ENCODE measurements around the gene SLC49A3. TPM values are rescaled to one million over a fixed set of nuclear protein-coding genes. Genes with fewer than 3 reads are reported as not detected.

The SLC49A3 gene
- total and polyA plus RNA-seq, 2 of the 4 experiments (the other 2 are of a cell fraction), result under 0.01 to 0.32 TPM

DNA sequence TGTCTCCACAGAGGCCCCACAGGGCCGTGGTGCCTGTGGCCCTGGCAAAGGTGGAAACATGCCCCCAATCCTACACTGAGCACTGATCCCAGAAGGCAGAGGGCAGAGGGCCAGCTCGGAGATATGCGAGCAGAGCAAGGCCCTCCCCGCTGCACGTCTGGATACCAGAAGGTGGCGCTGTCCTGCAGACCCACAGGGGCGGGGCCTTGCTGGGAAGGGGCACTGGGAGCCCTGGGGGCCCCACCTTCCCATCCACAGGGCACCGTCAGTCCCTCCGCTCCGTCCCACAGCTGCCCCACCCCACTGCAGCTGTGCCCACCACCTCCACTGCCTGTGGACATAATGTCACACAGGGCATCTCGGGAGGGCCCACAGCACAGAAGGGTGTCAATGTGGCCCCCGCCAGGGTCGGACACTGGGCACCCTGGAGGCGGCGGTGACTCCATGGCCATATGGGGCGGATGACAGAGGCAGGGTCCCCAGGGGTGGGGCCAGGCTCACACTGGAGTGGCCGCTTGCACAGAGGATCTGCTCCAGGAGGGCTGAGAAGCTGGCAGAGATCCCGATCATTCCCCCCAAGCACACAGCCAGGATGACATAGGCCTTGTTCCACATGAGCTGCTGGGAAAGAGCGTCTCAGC lies 4.8 kb downstream of the SLC49A3 start:
- ChIA-PET CTCF (no interaction called here), POLR2A (ENCODE audit: unreplicated experiment) (no interaction called here)
- Histone ChIP-seq H4K8ac (ENCODE audit: low read depth in 2 of 2, low read length in 2 of 2) (no peak overlapping the region), H3K36me3 (ENCODE audit: control insufficient read depth, insufficient read depth, low read length) (no peaks in the 10 kb centered on the region), H3K9ac (ENCODE audit: low read depth, low read length) (no peak overlapping the region), H4K5ac (ENCODE audit: low read depth, low read length) (no peak overlapping the region), H2BK5ac (ENCODE audit: low read depth, low read length, poor library complexity, severe bottlenecking) (no peak overlapping the region), H3K79me1 (ENCODE audit: low read depth in 1 of 2, low read length in 2 of 2) (peaks cover 0 to 4% of the 10 kb centered on the region in 2 experiments; a peak in 1 of 4 replicates), H3K27me3 (ENCODE audit: control insufficient read depth, insufficient read depth, low read length) (no peaks in the 10 kb centered on the region), H3K9me1 (ENCODE audit: insufficient read depth, low read length) (peaks cover 9% of the 10 kb centered on the region), H2AK5ac (ENCODE audit: low read depth, low read length) (no peak overlapping the region), H3K18ac (ENCODE audit: low read depth, low read length) (no peak overlapping the region), H2BK20ac (ENCODE audit: low read depth, low read length) (no peak overlapping the region), H3K4me2 (ENCODE audit: low read depth, low read length) (no peak overlapping the region), H3K23ac (ENCODE audit: low read depth, low read length) (no peak overlapping the region), H3K9me3 (ENCODE audit: control insufficient read depth, insufficient read depth, low read length) (no peaks in the 10 kb centered on the region), H2AK9ac (replicated peaks; ENCODE audit: low read depth, low read length, poor library complexity) (peak overlapping the region; percentile 72), H4K91ac (ENCODE audit: insufficient read depth, low read depth, low read length) (no peak overlapping the region), H3K27ac (ENCODE audit: insufficient read depth, low read length) (no peak overlapping the region), H4K20me1 (ENCODE audit: insufficient read depth, low read length) (no peaks in the 10 kb centered on the region), H3K14ac (replicated peaks; ENCODE audit: low read depth, low read length) (no peak overlapping the region), H2BK120ac (ENCODE audit: low read depth, low read length) (no peak overlapping the region), H3K4me3 (ENCODE audit: insufficient read depth, low read depth, low read length) (no peak overlapping the region), H2BK15ac (ENCODE audit: low read depth, low read length) (no peak overlapping the region), H3K56ac (ENCODE audit: extremely low read depth, insufficient read depth, low read length) (no peak overlapping the region), H3K4ac (ENCODE audit: low read depth, low read length) (no peak overlapping the region), H2AFZ (replicated peaks; ENCODE audit: low read length, poor library complexity) (peak overlapping the region; percentile 51), H3K4me1 (ENCODE audit: control insufficient read depth, insufficient read depth, low read length) (peaks cover 15% of the 10 kb centered on the region)
- in situ Hi-C loops (cut with MboI; ENCODE audit: low sequenced_read_pairs) (no loop called here), intact Hi-C loops (cut with micrococcal nuclease) (no loop called here), dilution Hi-C loops (cut with HindIII; ENCODE audit: low sequenced_read_pairs, unreplicated experiment) (no loop called here)
- no TSS peak for BruUV-seq (replicated peaks)
- ATAC-seq (ENCODE audit: low read depth) (peak; percentile 40), DNase-seq (peak; percentile 57)
- 46% methylated on average over 6 of the region's 19 CpGs; no CpG with 5 or more reads in 1 of the 2 experiments for WGBS, 2 experiments (ENCODE audit: extremely low coverage in 2 of 2, insufficient read length in 1 of 2)
- TF ChIP-seq MAFK (IDR thresholded peaks at IDR 0.05; ENCODE audit: low read depth, low read length) (no peak), CHD1 (IDR thresholded peaks at IDR 0.05; ENCODE audit: low read depth, low read length) (no peak), SMC3 (IDR thresholded peaks at IDR 0.05; ENCODE audit: low read depth, low read length) (peak; percentile 23; the same call in 1 of the 2 replicates), POLR2A (IDR thresholded peaks at IDR 0.05; ENCODE audit: low read depth, low read length) (no peak), CEBPB (IDR thresholded peaks at IDR 0.05; ENCODE audit: low read depth, low read length) (no peak), MAZ (IDR thresholded peaks at IDR 0.05; ENCODE audit: borderline replicate concordance, low read depth, low read length) (peak; percentile 78; the same call in 1 of the 2 replicates), USF2 (IDR thresholded peaks at IDR 0.05; ENCODE audit: low read depth, low read length) (no peak), NFE2L2 (IDR thresholded peaks at IDR 0.05; ENCODE audit: low read depth, low read length) (no peak), FOS (IDR thresholded peaks at IDR 0.05; ENCODE audit: low read depth, low read length) (no peak), RCOR1 (IDR thresholded peaks at IDR 0.05; ENCODE audit: insufficient replicate concordance, low read length) (no peak), BHLHE40 (IDR thresholded peaks at IDR 0.05; ENCODE audit: low read depth, low read length) (no peak), MXI1 (IDR thresholded peaks at IDR 0.05; ENCODE audit: borderline replicate concordance, low read depth, low read length) (no peak), RFX5 (IDR thresholded peaks at IDR 0.05; ENCODE audit: low read depth, low read length) (no peak), RAD21 (IDR thresholded peaks at IDR 0.05; ENCODE audit: low read length) (peak; percentile 28; the same call in 1 of the 2 replicates)
- TF ChIP-seq, protein P1, sequence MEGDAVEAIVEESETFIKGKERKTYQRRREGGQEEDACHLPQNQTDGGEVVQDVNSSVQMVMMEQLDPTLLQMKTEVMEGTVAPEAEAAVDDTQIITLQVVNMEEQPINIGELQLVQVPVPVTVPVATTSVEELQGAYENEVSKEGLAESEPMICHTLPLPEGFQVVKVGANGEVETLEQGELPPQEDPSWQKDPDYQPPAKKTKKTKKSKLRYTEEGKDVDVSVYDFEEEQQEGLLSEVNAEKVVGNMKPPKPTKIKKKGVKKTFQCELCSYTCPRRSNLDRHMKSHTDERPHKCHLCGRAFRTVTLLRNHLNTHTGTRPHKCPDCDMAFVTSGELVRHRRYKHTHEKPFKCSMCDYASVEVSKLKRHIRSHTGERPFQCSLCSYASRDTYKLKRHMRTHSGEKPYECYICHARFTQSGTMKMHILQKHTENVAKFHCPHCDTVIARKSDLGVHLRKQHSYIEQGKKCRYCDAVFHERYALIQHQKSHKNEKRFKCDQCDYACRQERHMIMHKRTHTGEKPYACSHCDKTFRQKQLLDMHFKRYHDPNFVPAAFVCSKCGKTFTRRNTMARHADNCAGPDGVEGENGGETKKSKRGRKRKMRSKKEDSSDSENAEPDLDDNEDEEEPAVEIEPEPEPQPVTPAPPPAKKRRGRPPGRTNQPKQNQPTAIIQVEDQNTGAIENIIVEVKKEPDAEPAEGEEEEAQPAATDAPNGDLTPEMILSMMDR (conservative IDR thresholded peaks at IDR 0.05; ENCODE audit: low read depth, low read length), result peak; percentile 64
- TF ChIP-seq, protein P2, sequence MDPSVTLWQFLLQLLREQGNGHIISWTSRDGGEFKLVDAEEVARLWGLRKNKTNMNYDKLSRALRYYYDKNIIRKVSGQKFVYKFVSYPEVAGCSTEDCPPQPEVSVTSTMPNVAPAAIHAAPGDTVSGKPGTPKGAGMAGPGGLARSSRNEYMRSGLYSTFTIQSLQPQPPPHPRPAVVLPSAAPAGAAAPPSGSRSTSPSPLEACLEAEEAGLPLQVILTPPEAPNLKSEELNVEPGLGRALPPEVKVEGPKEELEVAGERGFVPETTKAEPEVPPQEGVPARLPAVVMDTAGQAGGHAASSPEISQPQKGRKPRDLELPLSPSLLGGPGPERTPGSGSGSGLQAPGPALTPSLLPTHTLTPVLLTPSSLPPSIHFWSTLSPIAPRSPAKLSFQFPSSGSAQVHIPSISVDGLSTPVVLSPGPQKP (IDR thresholded peaks at IDR 0.05; ENCODE audit: borderline replicate concordance, low read depth, low read length), result no peak
